C4-2B (cell line): ENCODE results near the gene MGMT.

Experiments used
- CTCF ChIP-seq: fragments of 450-650 bp; conservative IDR thresholded peaks from 2 replicates; pipeline ENCODE4 v1.5.1; 2017; ENCODE audit warnings: mild to moderate bottlenecking
- ZFX ChIP-seq: fragments of 450-650 bp; IDR thresholded peaks from 2 replicates; pipeline ENCODE4 v1.6.1; 2017

- TF ChIP-seq CTCF = no peak
- TF ChIP-seq ZFX = no peak
Measured at GRCh38 chr10:129816656-129817045, 349.6 kb downstream of the MGMT start.
